Putamen (tissue), 1 donor: Measurements from ENCODE around the gene HTATSF1.

Experiments used
- DNase-seq: peaks from one replicate; pipeline ENCODE4 v3.0.0-alpha.2; 2016; ENCODE audit warnings: low spot score

Gene HTATSF1

GRCh38 chrX:136496764-136497555 is 432 bp upstream of the HTATSF1 start:
- peak; percentile 78 for DNase-seq

DNA sequence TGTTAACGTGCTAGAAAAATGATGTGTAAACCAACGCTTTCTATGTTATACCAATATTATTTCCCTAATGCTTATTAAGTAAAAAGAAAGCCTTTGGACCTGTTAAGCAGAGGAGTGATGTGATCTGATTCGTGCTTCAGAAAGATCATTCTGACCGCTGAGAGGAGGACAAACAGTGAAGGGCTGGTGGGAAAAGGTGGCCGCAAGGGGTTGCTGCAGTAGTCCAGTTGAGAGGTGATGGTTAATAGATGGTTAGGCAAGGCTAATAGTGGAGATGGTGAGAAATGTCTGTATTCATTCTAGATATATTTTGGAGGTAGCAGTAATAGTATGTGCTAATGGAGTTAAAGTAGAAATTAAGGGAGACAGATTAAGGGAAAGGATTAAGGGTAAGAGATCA is 21.7 kb downstream of the HTATSF1 start:
- DNase-seq: no peak

DNA sequence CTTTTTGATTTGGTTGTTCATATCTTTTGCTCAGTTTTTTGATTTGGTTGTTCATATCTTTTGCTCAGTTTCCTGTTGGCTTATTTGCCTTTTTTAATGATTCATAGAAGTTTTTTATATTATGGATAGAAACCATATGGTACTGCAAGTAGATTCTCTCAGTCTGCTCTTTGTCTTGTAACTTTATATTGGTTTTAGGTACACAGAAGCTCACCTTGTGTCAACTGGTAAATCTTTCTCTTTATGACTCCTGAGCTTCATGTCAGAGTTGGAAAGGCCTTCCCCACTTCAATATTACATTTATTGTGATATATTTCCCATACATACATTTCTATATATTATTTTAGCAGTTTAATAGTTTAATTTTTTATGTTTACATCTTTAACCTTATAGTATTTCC is 26.4 kb downstream of the HTATSF1 start:
- DNase-seq: no peak

DNA sequence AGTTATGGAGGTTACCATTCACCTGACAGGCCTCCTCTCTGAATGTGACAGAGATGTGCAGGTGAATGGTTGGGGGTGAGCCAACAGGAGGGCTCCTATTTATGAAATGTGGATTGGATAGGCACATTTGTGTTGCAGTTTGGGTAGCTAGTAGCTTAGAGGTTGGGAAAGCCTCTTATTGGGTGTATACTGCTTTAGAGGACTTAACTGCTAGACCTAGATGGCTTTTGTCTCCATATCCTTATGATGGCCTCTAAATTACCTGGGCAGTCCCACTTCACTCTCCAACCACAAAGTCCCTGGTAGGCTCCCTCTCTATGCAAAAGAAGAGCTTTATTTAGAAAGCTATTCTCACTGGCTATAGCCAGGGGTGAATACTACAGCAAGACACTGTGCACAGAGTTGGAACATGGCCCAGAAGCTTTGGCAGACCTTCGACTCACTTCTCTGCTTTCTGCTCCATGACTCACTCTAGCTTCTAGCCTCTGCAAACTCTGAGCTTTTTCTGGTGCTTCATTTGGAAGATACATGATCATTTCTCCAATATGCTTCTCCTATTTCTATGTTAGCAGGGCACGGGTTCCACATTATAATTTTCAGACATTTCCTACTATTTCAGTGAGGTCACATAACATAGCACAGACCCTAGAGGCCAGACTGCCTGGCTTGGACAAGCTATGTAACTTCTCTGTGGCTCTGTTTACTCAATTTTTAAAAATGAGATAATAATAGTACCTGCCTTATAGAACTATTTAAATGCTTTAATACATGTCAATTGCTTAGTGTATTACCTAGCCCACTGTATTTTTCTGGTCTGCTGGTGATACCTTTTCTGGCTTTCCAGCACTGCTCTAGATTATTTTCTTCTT is 28.6 kb downstream of the HTATSF1 start:
- peak; percentile 9 for DNase-seq

DNA sequence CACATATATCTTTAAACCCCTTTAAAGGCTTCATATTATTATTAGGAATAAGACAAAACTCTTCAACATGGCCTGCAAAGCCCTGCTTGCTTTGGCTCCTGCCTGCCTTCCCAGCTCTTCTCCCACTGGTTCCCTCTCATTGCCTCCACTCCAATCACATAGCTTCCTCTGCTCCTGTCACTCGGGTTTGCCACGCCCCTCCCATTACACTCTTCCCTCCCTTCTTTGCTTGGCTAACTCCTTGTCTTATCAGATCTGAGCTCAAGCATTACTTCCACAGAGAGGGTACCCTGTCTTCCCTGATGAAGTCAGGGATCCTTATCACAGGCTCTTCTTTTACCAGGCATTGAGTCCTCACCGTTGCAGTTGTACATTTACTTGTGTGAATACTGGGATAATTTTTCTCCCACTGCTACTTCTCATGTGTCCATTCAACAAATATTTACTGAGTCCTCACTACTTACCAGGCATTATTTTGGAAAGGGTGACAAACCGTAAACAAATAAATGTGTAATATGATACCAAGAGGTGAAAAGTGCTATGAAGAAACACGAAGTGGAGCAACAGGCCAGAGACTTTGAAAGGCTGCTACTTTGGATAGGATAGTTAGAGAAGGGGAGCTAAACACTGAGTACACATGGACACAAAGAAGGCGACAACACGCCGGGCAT is 31.4 kb downstream of the HTATSF1 start:
- no peak for DNase-seq

DNA sequence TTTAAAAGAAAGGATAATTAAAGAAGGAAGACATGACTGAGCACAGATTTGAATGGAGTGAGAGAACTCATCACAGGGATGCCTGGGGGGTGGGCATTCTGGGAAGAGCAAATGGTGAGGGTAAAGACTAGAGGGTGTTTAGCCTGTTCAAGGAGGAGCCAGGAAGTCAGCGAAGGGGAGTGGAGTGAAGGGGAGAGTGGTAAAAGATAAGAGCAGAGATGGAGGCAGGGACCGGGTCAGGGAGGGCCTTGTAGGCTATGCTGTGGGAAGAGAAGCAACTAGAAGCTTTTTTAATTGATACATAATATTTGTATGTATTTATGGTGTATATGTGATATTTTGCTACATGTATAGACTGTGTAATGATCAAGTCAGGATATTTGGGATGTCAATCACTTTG is 32.4 kb downstream of the HTATSF1 start:
- no peak for DNase-seq

GRCh38 chrX:136531951-136532350 is 34.6 kb downstream of the HTATSF1 start, which contains the start of gene VGLL1:
Gene VGLL1, plus strand, starts transcription at chrX:136532215. Its CDS starts 3,806 bp downstream, at chrX:136536021.
- no peak for DNase-seq

DNA sequence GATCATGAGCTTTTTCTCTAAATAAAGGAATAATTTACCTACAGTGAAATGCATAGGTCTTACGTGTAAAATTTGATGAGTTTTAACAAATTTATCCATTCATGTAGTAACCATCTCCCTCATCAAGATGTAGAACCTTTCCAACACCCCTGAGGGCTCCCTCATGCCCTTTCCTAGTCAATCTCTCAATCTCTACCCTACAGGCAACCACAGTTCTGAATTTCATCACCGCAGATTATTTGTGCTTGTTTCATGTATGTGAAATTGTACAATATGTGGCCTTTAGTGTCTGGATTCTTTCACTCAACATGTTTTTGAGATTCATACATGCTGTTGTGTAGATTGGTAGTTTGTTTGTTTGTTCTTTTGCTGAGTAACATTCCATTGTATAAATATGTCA is 36.7 kb downstream of the HTATSF1 start:
- no peak for DNase-seq

DNA sequence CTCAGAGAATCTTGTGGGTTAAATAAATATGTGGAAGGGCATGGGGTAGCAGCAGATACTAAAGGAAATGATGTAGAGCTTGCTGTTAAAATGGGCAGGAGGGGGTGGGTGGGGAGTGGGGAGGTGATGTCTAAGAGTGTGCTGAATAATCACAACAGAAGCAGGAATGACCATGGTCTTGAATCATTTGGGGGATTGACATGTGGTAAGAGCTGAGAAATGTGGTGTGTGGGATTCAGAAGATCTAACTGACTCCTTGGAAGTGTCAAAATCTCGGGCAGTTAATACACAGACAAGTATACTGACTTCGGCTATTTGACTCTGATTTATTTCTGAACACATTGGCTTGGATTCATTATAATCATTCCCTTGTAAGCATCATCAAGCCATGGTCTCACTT is 41.4 kb downstream of the HTATSF1 start:
- no peak for DNase-seq

- no peak for DNase-seq
Observed at GRCh38 chrX:136540226-136540625, 42.8 kb downstream of the HTATSF1 start.

DNA sequence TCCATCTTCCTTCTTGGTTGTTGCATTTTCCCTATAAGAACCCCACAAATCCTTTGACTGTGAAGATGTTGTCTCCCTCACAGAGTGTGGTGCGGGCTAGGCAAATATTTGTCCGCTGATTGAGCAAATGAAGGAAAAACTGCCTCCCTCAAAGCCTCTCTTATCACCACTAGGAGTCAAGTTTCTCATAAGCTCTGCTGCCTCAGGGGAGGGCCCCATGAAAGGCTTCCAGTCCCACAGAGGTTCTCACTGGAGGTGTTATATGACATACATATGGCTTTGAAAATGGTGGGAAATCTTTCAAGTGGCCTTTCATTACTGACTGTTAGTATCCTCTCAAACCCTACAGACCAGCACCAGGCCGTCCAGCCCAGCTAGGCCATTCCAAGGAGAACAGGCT is 43.9 kb downstream of the HTATSF1 start:
- DNase-seq: no peak

GRCh38 chrX:136542281-136542680 is 44.9 kb downstream of the HTATSF1 start:
- DNase-seq: no peak

GRCh38 chrX:136546371-136546781 is 49.0 kb downstream of the HTATSF1 start:
- no peak for DNase-seq

- no peak for DNase-seq
Observed at GRCh38 chrX:136549226-136549625, 51.8 kb downstream of the HTATSF1 start.

DNA sequence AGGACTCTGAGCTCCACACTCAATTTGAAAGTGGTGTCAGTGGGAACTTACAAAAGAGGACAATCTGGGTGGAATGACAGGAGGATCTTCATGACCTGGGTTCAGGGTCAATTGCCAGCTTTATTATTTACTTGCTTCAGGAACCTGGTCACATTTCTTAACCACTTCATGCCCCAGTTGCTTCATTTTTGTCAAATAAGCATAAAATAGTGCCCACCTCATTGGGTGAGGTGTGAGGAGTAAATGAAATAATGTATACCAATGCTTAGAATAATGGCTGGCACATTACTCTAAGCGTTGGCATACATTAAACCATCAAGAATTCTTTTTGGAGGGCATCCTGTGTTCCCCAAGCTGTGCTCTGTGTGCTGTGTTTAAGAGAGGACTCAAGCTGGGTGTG is 54.0 kb downstream of the HTATSF1 start:
- DNase-seq: no peak

DNA sequence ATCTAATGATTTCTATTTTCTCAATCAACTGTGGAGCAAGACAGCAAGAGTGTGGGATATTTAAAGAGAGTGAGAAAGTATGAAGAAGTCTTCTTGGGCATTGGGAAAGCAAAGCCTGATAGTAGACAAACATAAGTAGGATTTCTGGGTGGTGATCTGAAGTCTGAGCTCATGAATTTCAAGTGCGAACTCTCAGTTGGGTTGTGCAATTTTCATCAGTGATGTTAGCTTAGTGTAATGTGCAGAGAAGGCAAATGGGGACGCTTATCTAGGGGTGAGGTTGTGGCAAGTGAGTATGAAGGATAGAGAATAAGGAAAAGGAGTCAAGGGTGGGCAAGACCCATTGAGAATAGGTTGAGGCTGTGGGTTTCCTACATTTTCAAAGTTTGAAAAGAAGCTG is 58.3 kb downstream of the HTATSF1 start:
- DNase-seq: no peak
